Spleen (tissue), 11 donors: ENCODE results near the gene PROCA1. TPM values are rescaled to one million over a fixed set of nuclear protein-coding genes. Genes with fewer than 3 reads are reported as not detected.
A peak's percentile ranks its signal among the peaks of the same experiment; 100 is the strongest.

ENCODE experiments used
- DNase-seq: peaks from one replicate; pipeline ENCODE4 v3.0.0-alpha.2; 2020
- H3K27ac ChIP-seq, 8 donors: fragments of 200-600 bp; sonication (generic) in 7 of 8; 1 replicate in 4 of 8; 2 replicates in 4 of 8; pipeline versions ENCODE4 v1.5.0 to v1.8.0; 2016 to 2021; ENCODE audit warnings: inconsistent platforms in 4 of 8, mild to moderate bottlenecking in 4 of 8, moderate library complexity in 1 of 8
- H3K27me3 ChIP-seq, 7 donors: fragments of 200-600 bp; sonication (generic) in 6 of 7; replicated peaks in 1 of 7; 1 replicate in 4 of 7; 2 replicates in 3 of 7; pipeline versions ENCODE4 v1.5.0 to v1.8.0; 2016 to 2021; ENCODE audit warnings: inconsistent platforms in 3 of 7, mild to moderate bottlenecking in 1 of 7
- H3K36me3 ChIP-seq, 6 donors: fragments of 200-600 bp; sonication (generic) in 5 of 6; 1 replicate in 4 of 6; 2 replicates in 2 of 6; pipeline versions ENCODE4 v1.5.0 to v1.8.0; 2016 to 2021; ENCODE audit warnings: inconsistent platforms in 2 of 6
- H3K4me1 ChIP-seq, 6 donors: fragments of 200-600 bp; sonication (generic) in 5 of 6; 1 replicate in 3 of 6; 2 replicates in 3 of 6; pipeline versions ENCODE4 v1.5.0 to v1.8.0; 2016 to 2021; ENCODE audit warnings: inconsistent platforms in 3 of 6
- H3K4me3 ChIP-seq, 8 donors: fragments of 200-600 bp; sonication (generic) in 7 of 8; 1 replicate in 4 of 8; 2 replicates in 4 of 8; pipeline versions ENCODE4 v1.5.0 to v1.8.0; 2016 to 2021; ENCODE audit warnings: inconsistent platforms in 4 of 8, mild to moderate bottlenecking in 4 of 8, moderate library complexity in 2 of 8
- H3K9me3 ChIP-seq, 8 donors: fragments of 200-600 bp; sonication (generic) in 7 of 8; 1 replicate in 4 of 8; 2 replicates in 4 of 8; pipeline versions ENCODE4 v1.5.0 to v1.8.0; 2016 to 2021; ENCODE audit warnings: inconsistent platforms in 4 of 8
- CTCF ChIP-seq, 11 experiments: fragments of 200-600 bp in 7 of 11; fragments of 450-650 bp in 4 of 11; sonication (generic) in 4 of 11; IDR thresholded peaks in 8 of 11; conservative IDR thresholded peaks in 3 of 11; 1 replicate in 7 of 11; 2 replicates in 4 of 11; pipeline versions ENCODE4 v1.4.0 to v1.8.0; 2016 to 2021; ENCODE audit warnings: antibody characterized with exemption in 11 of 11, inconsistent platforms in 4 of 11, mild to moderate bottlenecking in 1 of 11
- POLR2A ChIP-seq, 3 donors: fragments of 450-650 bp; IDR thresholded peaks; one replicate each; pipeline ENCODE4 v1.5.1; 2017; ENCODE audit warnings: antibody characterized with exemption in 3 of 3, mild to moderate bottlenecking in 1 of 3
- POLR2AphosphoS5 ChIP-seq, 3 donors: sonication (generic); formaldehyde crosslinking; IDR thresholded peaks; one replicate each; pipeline ENCODE4 v1.5.1; 2017; ENCODE audit warnings: antibody characterized with exemption in 3 of 3
- WGBS, 5 donors: extraction: QIAGEN DNeasy Blood & Tissue Kit in 3 of 5; methylation state at CpG; one replicate each; pipeline versions ENCODE4 v1.1.5 to v1.1.7; 2013 to 2018; 5-methylcytosine and 5-hydroxymethylcytosine counted together
- intact Hi-C: fragments of 100-400 bp; cut with DNase I; formaldehyde crosslinking; loops from one replicate; pipeline ENCODE4 v1.15.0; 2023; ENCODE audit warnings: low total_unique reads
- polyA plus RNA-seq, 3 donors: library from polyadenylated mRNA; stranded (reverse); fragments of 200-250 nt; gene quantifications; one replicate each; pipeline ENCODE4 v1.2.1, GENCODE V29; 2013
- total RNA-seq, 7 donors: library from RNA; depleted of rRNA in 3 of 7; stranded (reverse); fragments of >200 nt in 3 of 7; fragmentation: NEBNext Ultra II Directional in 4 of 7; extraction: Animal tissue kit (Norgen Biotek cat#: 25700) in 4 of 7; gene quantifications; one replicate each; pipeline versions ENCODE4 v1.1.0 to v1.2.1, GENCODE V29; 2016 to 2021
- donor health status: healthy with polysubstance abuse.
- donor health status: DM: no; HTN: no; CAD: no; lungs with moderate emphysema.
- donor health status: DM: no; HTN: no; CAD: no.
- donor health status: Bipolar disorder and iron deficiency.
- donor health status: healthy.
- donor health status: DM: no; HTN: no; CAD: no.
- donor health status: DM: yes; HTN: yes; CAD: no.

PROCA1 gene
- total and polyA plus RNA-seq, 10 donors = 4.3 to 14.5 (median 7.1) TPM

- H3K27ac ChIP-seq = peak within 1 kb of the TSS; percentile 81 to 96 (median 93)
- WGBS, 5 donors = 1 to 8% (median 2%) methylated on average over 23 to 70 of the region's 70 CpGs
- no peaks in the 10 kb centered on the region for H3K9me3 ChIP-seq
- H3K4me1 ChIP-seq = peaks cover 25 to 98% (median 85%) of the 10 kb centered on the region in 6 donors
- peak in 5 of 11 experiments; percentile 26 to 57 (median 41) for TF ChIP-seq CTCF (IDR thresholded peaks at IDR 0.05 in 8 of 11, conservative IDR thresholded peaks at IDR 0.05 in 3 of 11)
- TF ChIP-seq POLR2AphosphoS5 (IDR thresholded peaks at IDR 0.05) = peak; percentile 79 to 90 (median 89)
- peak in 2 of 3 donors; percentile 75 to 87 for TF ChIP-seq POLR2A (IDR thresholded peaks at IDR 0.05)
- H3K4me3 ChIP-seq = peak within 1 kb of the TSS; percentile 60 to 91 (median 70)
- intact Hi-C loops = no loop called here
- peaks cover 0 to 18% (median 15%) of the 10 kb centered on the region in 6 donors for H3K36me3 ChIP-seq
- DNase-seq = peak; percentile 95
- peaks cover 0 to 14% (median 0%) of the 10 kb centered on the region in 7 donors for H3K27me3 ChIP-seq
Measured at GRCh38 chr17:28743243-28744103, 31.8 kb upstream of the PROCA1 start, which contains the start of gene TRAF4. Gene TRAF4, plus strand, starts transcription at chr17:28744011. Its CDS starts 102 bp downstream, at chr17:28744113.

- Histone ChIP-seq H3K27ac (peak overlapping the region in 7 of 8 donors; percentile 20 to 96 (median 94)), H3K9me3 (no peaks in the 10 kb centered on the region), H3K27me3 (peaks cover 0 to 14% (median 0%) of the 10 kb centered on the region in 7 donors), H3K4me3 (peak overlapping the region in 1 of 8 donors; percentile 7), H3K4me1 (peaks cover 20 to 95% (median 81%) of the 10 kb centered on the region in 6 donors), H3K36me3 (peaks cover 0 to 9% (median 0%) of the 10 kb centered on the region in 6 donors)
- peak; percentile 85 for DNase-seq
- TF ChIP-seq CTCF (IDR thresholded peaks at IDR 0.05 in 8 of 11, conservative IDR thresholded peaks at IDR 0.05 in 3 of 11) (no peak), POLR2AphosphoS5 (IDR thresholded peaks at IDR 0.05) (peak in 2 of 3 donors; percentile 60 to 71), POLR2A (IDR thresholded peaks at IDR 0.05) (no peak)
- intact Hi-C loops = no loop called here
- WGBS, 5 donors = 45 to 55% (median 50%) methylated on average over 18 to 19 of the region's 19 CpGs
Measured at GRCh38 chr17:28741358-28742349, 30.0 kb upstream of the PROCA1 start.

- peaks cover 0 to 14% (median 0%) of the 10 kb centered on the region in 7 donors for H3K27me3 ChIP-seq
- peaks cover 0 to 9% (median 0%) of the 10 kb centered on the region in 6 donors for H3K36me3 ChIP-seq
- peaks cover 10 to 85% (median 71%) of the 10 kb centered on the region in 6 donors for H3K4me1 ChIP-seq
- TF ChIP-seq POLR2A (IDR thresholded peaks at IDR 0.05) (no peak), POLR2AphosphoS5 (IDR thresholded peaks at IDR 0.05) (no peak), CTCF (IDR thresholded peaks at IDR 0.05 in 8 of 11, conservative IDR thresholded peaks at IDR 0.05 in 3 of 11) (no peak)
- peak; percentile 69 for DNase-seq
- no peaks in the 10 kb centered on the region for H3K9me3 ChIP-seq
- intact Hi-C loops = no loop called here
- 47 to 79% (median 72%) methylated on average over 10 of the region's 10 CpGs for WGBS, 5 donors
- peak overlapping the region in 1 of 8 donors; percentile 7 for H3K4me3 ChIP-seq
- H3K27ac ChIP-seq = peak overlapping the region in 6 of 8 donors; percentile 20 to 96 (median 94)
Measured at GRCh38 chr17:28740406-28741357, 29.0 kb upstream of the PROCA1 start.
